ENCODE data around the gene TEAD1.

Gene TEAD1

GRCh38 chr11:12719221-12719620, 45.0 kb downstream of the TEAD1 start:
- no peak for TF ChIP-seq ZNF274 (IDR thresholded peaks at IDR 0.05; ENCODE audit: low read depth, low read length)
- no peak overlapping the region for H3K4me3 ChIP-seq (ENCODE audit: low read length)

- no peak for TF ChIP-seq ZNF274 (IDR thresholded peaks at IDR 0.05; ENCODE audit: low read depth, low read length)
- H3K4me3 ChIP-seq (ENCODE audit: low read length) = no peak overlapping the region
Measured at GRCh38 chr11:12721816-12722604, 47.8 kb downstream of the TEAD1 start.

- H3K4me3 ChIP-seq (ENCODE audit: low read length) = no peak overlapping the region
- TF ChIP-seq ZNF274 (IDR thresholded peaks at IDR 0.05; ENCODE audit: low read depth, low read length) = no peak
Measured at GRCh38 chr11:12723421-12724300, 49.4 kb downstream of the TEAD1 start.

GRCh38 chr11:12724301-12725054, 50.3 kb downstream of the TEAD1 start:
- no peak overlapping the region for H3K4me3 ChIP-seq (ENCODE audit: low read length)
- no peak for TF ChIP-seq ZNF274 (IDR thresholded peaks at IDR 0.05; ENCODE audit: low read depth, low read length)

- H3K4me3 ChIP-seq (ENCODE audit: low read length) = no peak overlapping the region
- no peak for TF ChIP-seq ZNF274 (IDR thresholded peaks at IDR 0.05; ENCODE audit: low read depth, low read length)
Measured at GRCh38 chr11:12725055-12725862, 51.0 kb downstream of the TEAD1 start.

- TF ChIP-seq ZNF274 (IDR thresholded peaks at IDR 0.05; ENCODE audit: low read depth, low read length) = no peak
- H3K4me3 ChIP-seq (ENCODE audit: low read length) = no peak overlapping the region
Measured at GRCh38 chr11:12725863-12726682, 51.9 kb downstream of the TEAD1 start.

- TF ChIP-seq ZNF274 (IDR thresholded peaks at IDR 0.05; ENCODE audit: low read depth, low read length) = no peak
- H3K4me3 ChIP-seq (ENCODE audit: low read length) = no peak overlapping the region
Measured at GRCh38 chr11:12727563-12728211, 53.5 kb downstream of the TEAD1 start.

GRCh38 chr11:12728417-12728816, 54.2 kb downstream of the TEAD1 start:
- no peak for TF ChIP-seq ZNF274 (IDR thresholded peaks at IDR 0.05; ENCODE audit: low read depth, low read length)
- no peak overlapping the region for H3K4me3 ChIP-seq (ENCODE audit: low read length)

- TF ChIP-seq ZNF274 (IDR thresholded peaks at IDR 0.05; ENCODE audit: low read depth, low read length) = no peak
- no peak overlapping the region for H3K4me3 ChIP-seq (ENCODE audit: low read length)
Measured at GRCh38 chr11:12729941-12730340, 55.7 kb downstream of the TEAD1 start.

GRCh38 chr11:12731841-12732336, 57.7 kb downstream of the TEAD1 start:
- no peak overlapping the region for H3K4me3 ChIP-seq (ENCODE audit: low read length)
- TF ChIP-seq ZNF274 (IDR thresholded peaks at IDR 0.05; ENCODE audit: low read depth, low read length) = no peak

GRCh38 chr11:12733091-12733490, 58.9 kb downstream of the TEAD1 start:
- no peak for TF ChIP-seq ZNF274 (IDR thresholded peaks at IDR 0.05; ENCODE audit: low read depth, low read length)

GRCh38 chr11:12734625-12735024, 60.4 kb downstream of the TEAD1 start:
- no peak overlapping the region for H3K4me3 ChIP-seq (ENCODE audit: low read length)
- no peak for TF ChIP-seq ZNF274 (IDR thresholded peaks at IDR 0.05; ENCODE audit: low read depth, low read length)

More at GRCh38 chr11:12733091-12733490, 58.9 kb downstream of the TEAD1 start:
- no peak overlapping the region for H3K4me3 ChIP-seq (ENCODE audit: low read length)
